ENCODE results near the gene IDS.
"Not testable (repeated sequence)": the region's sequence is repeated elsewhere in the genome, so short reads cannot be mapped to it uniquely, and the experiment has no call there.

The IDS gene

GRCh38 chrX:149526318-149527033 is 21.4 kb upstream of the IDS start:
- DNase-seq: not testable (repeated sequence)

- not testable (repeated sequence) for DNase-seq
Observed at GRCh38 chrX:149525903-149526302, 20.8 kb upstream of the IDS start.

GRCh38 chrX:149525389-149525788 is 20.3 kb upstream of the IDS start:
- peak; percentile 51 for DNase-seq

- DNase-seq: no peak
Observed at GRCh38 chrX:149522916-149523315, 17.8 kb upstream of the IDS start.

- no peak for DNase-seq
Observed at GRCh38 chrX:149521438-149521837, 16.3 kb upstream of the IDS start.

- DNase-seq: not testable (repeated sequence)
Observed at GRCh38 chrX:149520636-149521277, 15.7 kb upstream of the IDS start.

GRCh38 chrX:149518236-149518635 is 13.1 kb upstream of the IDS start:
- no peak for DNase-seq

GRCh38 chrX:149517308-149517707 is 12.2 kb upstream of the IDS start:
- DNase-seq: no peak

GRCh38 chrX:149516604-149517003 is 11.5 kb upstream of the IDS start:
- no peak for DNase-seq

- no peak for DNase-seq
Observed at GRCh38 chrX:149515954-149516602, 11.0 kb upstream of the IDS start.

GRCh38 chrX:149513825-149514428 is 8.8 kb upstream of the IDS start:
- DNase-seq: no peak

GRCh38 chrX:149512225-149512885 is 7.2 kb upstream of the IDS start:
- no peak for DNase-seq

GRCh38 chrX:149511081-149511480 is 6.0 kb upstream of the IDS start:
- DNase-seq: no peak

- DNase-seq: no peak
Observed at GRCh38 chrX:149510386-149510785, 5.3 kb upstream of the IDS start.

GRCh38 chrX:149508467-149508866 is 3.4 kb upstream of the IDS start:
- DNase-seq: no peak

GRCh38 chrX:149506349-149506748 is 1.2 kb upstream of the IDS start:
- no peak for DNase-seq

- DNase-seq: no peak
Observed at GRCh38 chrX:149505671-149506070, 565 bp upstream of the IDS start.

GRCh38 chrX:149504226-149504914 is 736 bp downstream of the IDS start:
- DNase-seq: peak; percentile 36

- DNase-seq: peak; percentile 34
Observed at GRCh38 chrX:149503446-149503845, 1.7 kb downstream of the IDS start.

- DNase-seq: not testable (repeated sequence)
Observed at GRCh38 chrX:149502923-149503322, 2.2 kb downstream of the IDS start.

- DNase-seq: no peak
Observed at GRCh38 chrX:149499766-149500165, 5.3 kb downstream of the IDS start.

GRCh38 chrX:149498767-149499166 is 6.3 kb downstream of the IDS start:
- DNase-seq: no peak

GRCh38 chrX:149497626-149498025 is 7.5 kb downstream of the IDS start:
- no peak for DNase-seq
